H1 (cell line): ENCODE data around the gene PRPF6.

Experiments used
- KDM1A ChIP-seq: fragments of 200-600, 300-600 bp; sonication (generic); IDR thresholded peaks from 2 replicates; pipeline ENCODE4 v1.7.1; 2016; ENCODE audit warnings: mild to moderate bottlenecking, low read length, borderline replicate concordance
- SIN3A ChIP-seq, 2 experiments: IDR thresholded peaks in 1 of 2; conservative IDR thresholded peaks in 1 of 2; 2 replicates each; pipeline ENCODE4 v1.6.1; 2011 to 2012; ENCODE audit warnings: low read length in 2 of 2, improper control_type of control experiment in 1 of 2, low read depth in 1 of 2, mild to moderate bottlenecking in 1 of 2

DNA sequence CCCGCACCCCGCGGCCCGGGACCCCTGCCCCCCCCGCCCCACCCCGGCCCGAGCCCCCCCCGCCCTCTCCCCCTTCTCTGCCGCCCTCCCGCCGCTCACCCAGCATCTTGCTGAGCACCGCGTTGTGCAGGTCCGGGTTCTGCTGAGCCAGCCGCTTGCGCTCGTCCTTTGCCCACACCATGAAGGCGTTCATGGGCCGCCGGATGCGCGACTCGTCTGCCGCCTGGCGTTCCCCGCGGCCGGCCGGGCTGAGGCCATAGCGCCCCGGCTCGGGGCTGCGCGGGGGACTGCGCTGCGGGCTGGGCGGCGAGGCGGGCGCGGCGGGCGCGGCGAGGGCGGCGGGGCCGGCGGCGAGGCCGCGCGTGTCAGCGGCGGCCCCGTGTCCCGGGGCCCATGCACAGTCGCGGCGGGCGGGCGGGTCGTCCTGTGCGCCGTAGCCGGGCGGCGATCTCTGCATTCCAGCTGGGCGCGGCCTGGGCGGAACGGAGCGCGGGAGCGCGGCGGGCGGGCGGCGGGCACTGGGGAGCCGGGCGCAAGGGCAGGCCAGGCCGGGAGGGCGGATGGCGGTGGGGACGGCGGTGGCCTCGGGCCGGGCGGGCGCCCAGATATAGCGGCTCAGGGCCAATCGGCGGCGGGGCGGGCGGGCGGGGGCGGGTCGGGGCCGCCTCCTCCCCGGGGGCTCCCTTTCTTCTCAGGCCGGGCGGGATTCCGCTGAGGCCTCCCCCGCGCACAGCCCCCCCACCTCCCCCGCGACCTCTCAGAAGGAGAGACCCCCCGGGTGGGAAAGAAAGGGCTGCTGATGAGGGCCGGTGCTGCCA is 68.3 kb downstream of the PRPF6 start, which contains the start of gene SOX18:
- TF ChIP-seq SIN3A (conservative IDR thresholded peaks at IDR 0.05 in 1 of 2, IDR thresholded peaks at IDR 0.05 in 1 of 2; ENCODE audit: low read depth in 1 of 2, low read length in 2 of 2) (no peak), KDM1A (no peak)
